ENCODE data around the gene TOM1L2. TPM values are rescaled to one million over a fixed set of nuclear protein-coding genes. Genes with fewer than 3 reads are reported as not detected.

The TOM1L2 gene
- total RNA-seq, 1 donor from 2014 or later: 4.3 TPM

- Mint-ChIP-seq H3K36me3 (peaks cover 4% of the 10 kb centered on the region), H3K4me1 (peaks cover 9% of the 10 kb centered on the region)
- TF ChIP-seq, protein P1, sequence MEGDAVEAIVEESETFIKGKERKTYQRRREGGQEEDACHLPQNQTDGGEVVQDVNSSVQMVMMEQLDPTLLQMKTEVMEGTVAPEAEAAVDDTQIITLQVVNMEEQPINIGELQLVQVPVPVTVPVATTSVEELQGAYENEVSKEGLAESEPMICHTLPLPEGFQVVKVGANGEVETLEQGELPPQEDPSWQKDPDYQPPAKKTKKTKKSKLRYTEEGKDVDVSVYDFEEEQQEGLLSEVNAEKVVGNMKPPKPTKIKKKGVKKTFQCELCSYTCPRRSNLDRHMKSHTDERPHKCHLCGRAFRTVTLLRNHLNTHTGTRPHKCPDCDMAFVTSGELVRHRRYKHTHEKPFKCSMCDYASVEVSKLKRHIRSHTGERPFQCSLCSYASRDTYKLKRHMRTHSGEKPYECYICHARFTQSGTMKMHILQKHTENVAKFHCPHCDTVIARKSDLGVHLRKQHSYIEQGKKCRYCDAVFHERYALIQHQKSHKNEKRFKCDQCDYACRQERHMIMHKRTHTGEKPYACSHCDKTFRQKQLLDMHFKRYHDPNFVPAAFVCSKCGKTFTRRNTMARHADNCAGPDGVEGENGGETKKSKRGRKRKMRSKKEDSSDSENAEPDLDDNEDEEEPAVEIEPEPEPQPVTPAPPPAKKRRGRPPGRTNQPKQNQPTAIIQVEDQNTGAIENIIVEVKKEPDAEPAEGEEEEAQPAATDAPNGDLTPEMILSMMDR (IDR thresholded peaks at IDR 0.05): no peak
- TF ChIP-seq EZH2phosphoT487 (IDR thresholded peaks at IDR 0.05) (no peak), EZH2 (IDR thresholded peaks at IDR 0.05) (no peak)
These were observed 44.2 kb upstream of the TOM1L2 start for GRCh38 chr17:18016426-18016825.

GRCh38 chr17:18015593-18015992, 43.4 kb upstream of the TOM1L2 start:
- Histone ChIP-seq H3K36me3 (no peaks in the 10 kb centered on the region), H3K27ac (no peak overlapping the region), H3K9me3 (ENCODE audit: low read depth) (no peaks in the 10 kb centered on the region), H2AFZ (replicated peaks) (no peak overlapping the region), H3K4me1 (no peaks in the 10 kb centered on the region), H3K4me2 (no peak overlapping the region), H3K9ac (no peak overlapping the region), H3K27me3 (no peaks in the 10 kb centered on the region), H3F3A (ENCODE audit: low read depth) (no peaks in the 10 kb centered on the region), H3K4me3 (no peak overlapping the region), H3K79me2 (ENCODE audit: low read depth) (no peaks in the 10 kb centered on the region), H4K20me1 (ENCODE audit: low read depth) (no peaks in the 10 kb centered on the region)
- peaks cover 5% of the 10 kb centered on the region for H3K36me3 Mint-ChIP-seq
- DNase-seq (ENCODE audit: low spot score): no peak
- TF ChIP-seq, protein P1 (IDR thresholded peaks at IDR 0.05): no peak
- TF ChIP-seq EZH2phosphoT487 (IDR thresholded peaks at IDR 0.05): no peak
- TF ChIP-seq EZH2 (IDR thresholded peaks at IDR 0.05): no peak
- no peak overlapping the region for H3K27ac Mint-ChIP-seq
- H3K27me3 Mint-ChIP-seq (ENCODE audit: insufficient read depth, low read depth): peaks cover 2% of the 10 kb centered on the region
- H3K4me1 Mint-ChIP-seq: peaks cover 9% of the 10 kb centered on the region
- no peak overlapping the region for H3K4me3 Mint-ChIP-seq
- no peaks in the 10 kb centered on the region for H3K9me3 Mint-ChIP-seq

More at GRCh38 chr17:18016426-18016825, 44.2 kb upstream of the TOM1L2 start:
- Histone ChIP-seq H3K79me2 (ENCODE audit: low read depth) (no peaks in the 10 kb centered on the region), H2AFZ (replicated peaks) (no peak overlapping the region), H4K20me1 (ENCODE audit: low read depth) (no peaks in the 10 kb centered on the region), H3K9me3 (ENCODE audit: low read depth) (no peaks in the 10 kb centered on the region), H3K27ac (no peak overlapping the region), H3K4me3 (no peak overlapping the region), H3K4me1 (no peaks in the 10 kb centered on the region), H3F3A (ENCODE audit: low read depth) (no peaks in the 10 kb centered on the region), H3K36me3 (no peaks in the 10 kb centered on the region), H3K27me3 (no peaks in the 10 kb centered on the region), H3K9ac (no peak overlapping the region), H3K4me2 (no peak overlapping the region)
- Mint-ChIP-seq H3K27me3 (ENCODE audit: insufficient read depth, low read depth) (peaks cover 2% of the 10 kb centered on the region), H3K27ac (no peak overlapping the region), H3K9me3 (no peaks in the 10 kb centered on the region), H3K4me3 (no peak overlapping the region)
- DNase-seq (ENCODE audit: low spot score): no peak

GRCh38 chr17:18014006-18014405, 41.8 kb upstream of the TOM1L2 start:
- H3K9ac ChIP-seq: no peak overlapping the region
- TF ChIP-seq, protein P1 (IDR thresholded peaks at IDR 0.05): no peak
- no peak for TF ChIP-seq EZH2 (IDR thresholded peaks at IDR 0.05)
- no peak for TF ChIP-seq EZH2phosphoT487 (IDR thresholded peaks at IDR 0.05)
- H3F3A ChIP-seq (ENCODE audit: low read depth): no peaks in the 10 kb centered on the region
- H3K9me3 ChIP-seq (ENCODE audit: low read depth): no peaks in the 10 kb centered on the region
- H3K36me3 ChIP-seq: no peaks in the 10 kb centered on the region
- H3K27ac ChIP-seq: no peak overlapping the region
- no peak overlapping the region for H3K4me3 ChIP-seq
- Mint-ChIP-seq H3K9me3 (peaks cover 2% of the 10 kb centered on the region), H3K36me3 (peaks cover 9% of the 10 kb centered on the region), H3K27ac (no peak overlapping the region), H3K27me3 (ENCODE audit: insufficient read depth, low read depth) (peaks cover 2% of the 10 kb centered on the region), H3K4me3 (no peak overlapping the region), H3K4me1 (peaks cover 9% of the 10 kb centered on the region)
- no peaks in the 10 kb centered on the region for H3K4me1 ChIP-seq
- H2AFZ ChIP-seq (replicated peaks): no peak overlapping the region
- DNase-seq (ENCODE audit: low spot score): no peak
- no peaks in the 10 kb centered on the region for H3K27me3 ChIP-seq
- no peak overlapping the region for H3K4me2 ChIP-seq
- no peaks in the 10 kb centered on the region for H3K79me2 ChIP-seq (ENCODE audit: low read depth)
- no peaks in the 10 kb centered on the region for H4K20me1 ChIP-seq (ENCODE audit: low read depth)
